ENCODE results near the gene STIM1.
"Not testable (repeated sequence)": the region's sequence is repeated elsewhere in the genome, so short reads cannot be mapped to it uniquely, and the experiment has no call there.

The STIM1 gene

DNA sequence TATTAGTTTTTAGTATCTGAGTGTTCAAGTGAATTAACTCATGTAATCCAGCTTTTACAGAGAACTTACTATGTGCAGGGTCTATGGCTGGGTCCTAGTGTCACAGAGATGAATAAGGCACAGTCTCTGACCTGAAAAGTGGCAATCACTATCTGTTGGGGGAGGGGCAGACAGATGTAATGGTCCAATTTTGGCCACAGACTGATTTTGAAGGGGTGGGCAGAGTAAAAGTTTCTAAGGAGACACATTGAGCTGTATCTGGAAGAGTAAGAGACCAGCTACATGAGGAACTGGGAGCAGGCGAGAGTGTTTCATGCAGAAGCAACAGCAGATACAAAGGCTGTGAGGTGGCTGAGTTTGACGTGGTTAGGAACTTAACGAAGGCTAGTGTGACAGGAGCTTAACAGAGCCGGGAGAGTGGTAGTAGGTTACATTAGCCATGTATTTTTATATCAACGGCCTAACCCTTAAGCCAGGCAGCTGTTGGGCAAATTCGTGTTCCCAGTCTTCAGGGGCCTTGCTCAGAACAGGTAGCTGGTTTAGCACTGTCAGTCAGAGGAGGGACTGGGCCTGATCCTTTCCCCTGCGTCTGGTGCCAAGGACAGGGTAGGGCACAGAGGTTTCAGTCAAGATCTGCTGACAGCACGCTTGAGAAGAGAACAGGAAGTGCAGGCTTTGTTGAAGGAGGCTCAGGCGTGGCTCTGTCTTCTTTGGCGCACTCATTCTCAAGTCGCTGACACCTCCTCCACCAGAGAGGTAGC is 1.4 kb upstream of the STIM1 start:
- in situ Hi-C loops (cut with MboI; ENCODE audit: low sequenced_read_pairs), result no loop called here
- H3K4me3 ChIP-seq, result no peak overlapping the region; the same call in 1 of the 2 replicates
- no peak for DNase-seq (ENCODE audit: low spot score in 2 of 2)
- peaks cover 22% of the 10 kb centered on the region for H3K4me1 ChIP-seq
- no peaks in the 10 kb centered on the region for H3K27me3 ChIP-seq (ENCODE audit: low read depth)
- H3K9me3 ChIP-seq, result no peaks in the 10 kb centered on the region
- no peaks in the 10 kb centered on the region for H3K36me3 ChIP-seq (replicated peaks)

GRCh38 chr11:3854660-3854976 is 846 bp upstream of the STIM1 start:
- Histone ChIP-seq H3K4me3 (peak overlapping the region; percentile 90), H3K27me3 (ENCODE audit: low read depth) (no peaks in the 10 kb centered on the region), H3K4me1 (peaks cover 27% of the 10 kb centered on the region), H3K9me3 (no peaks in the 10 kb centered on the region), H3K36me3 (replicated peaks) (no peaks in the 10 kb centered on the region)
- in situ Hi-C loops (cut with MboI; ENCODE audit: low sequenced_read_pairs), result no loop called here
- no peak for DNase-seq (ENCODE audit: low spot score in 2 of 2)

DNA sequence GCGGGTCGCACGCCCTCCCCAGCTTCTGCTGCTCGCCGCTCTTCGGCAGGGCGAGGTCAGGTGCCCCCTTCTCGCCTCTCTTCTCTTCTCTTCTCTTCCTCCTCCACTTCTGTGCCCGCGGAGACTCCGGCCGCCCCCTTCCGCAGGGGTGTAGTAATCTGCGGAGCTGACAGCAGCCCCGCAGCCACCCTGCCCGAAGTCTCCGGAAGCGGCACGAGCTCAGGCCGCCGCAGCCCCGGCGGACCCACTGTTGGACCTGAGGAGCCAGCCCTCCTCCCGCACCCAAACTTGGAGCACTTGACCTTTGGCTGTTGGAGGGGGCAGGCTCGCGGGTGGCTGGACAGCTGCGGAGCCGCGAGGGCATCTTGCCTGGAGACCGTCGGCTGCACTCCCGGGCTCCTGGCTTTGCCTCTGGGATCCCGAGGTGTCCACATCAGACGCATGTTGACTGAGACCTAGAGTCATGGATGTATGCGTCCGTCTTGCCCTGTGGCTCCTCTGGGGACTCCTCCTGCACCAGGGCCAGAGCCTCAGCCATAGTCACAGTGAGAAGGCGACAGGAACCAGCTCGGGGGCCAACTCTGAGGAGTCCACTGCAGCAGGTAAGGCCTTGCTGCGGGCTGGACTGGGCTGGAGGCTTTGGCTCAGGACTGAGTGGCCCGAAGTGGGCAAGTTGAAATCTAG is 486 bp downstream of the STIM1 start:
- in situ Hi-C loops (cut with MboI; ENCODE audit: low sequenced_read_pairs), result no loop called here
- peak in 1 of 2 experiments; percentile 47 for DNase-seq (ENCODE audit: low spot score in 2 of 2)
- peaks cover 27% of the 10 kb centered on the region for H3K4me1 ChIP-seq

DNA sequence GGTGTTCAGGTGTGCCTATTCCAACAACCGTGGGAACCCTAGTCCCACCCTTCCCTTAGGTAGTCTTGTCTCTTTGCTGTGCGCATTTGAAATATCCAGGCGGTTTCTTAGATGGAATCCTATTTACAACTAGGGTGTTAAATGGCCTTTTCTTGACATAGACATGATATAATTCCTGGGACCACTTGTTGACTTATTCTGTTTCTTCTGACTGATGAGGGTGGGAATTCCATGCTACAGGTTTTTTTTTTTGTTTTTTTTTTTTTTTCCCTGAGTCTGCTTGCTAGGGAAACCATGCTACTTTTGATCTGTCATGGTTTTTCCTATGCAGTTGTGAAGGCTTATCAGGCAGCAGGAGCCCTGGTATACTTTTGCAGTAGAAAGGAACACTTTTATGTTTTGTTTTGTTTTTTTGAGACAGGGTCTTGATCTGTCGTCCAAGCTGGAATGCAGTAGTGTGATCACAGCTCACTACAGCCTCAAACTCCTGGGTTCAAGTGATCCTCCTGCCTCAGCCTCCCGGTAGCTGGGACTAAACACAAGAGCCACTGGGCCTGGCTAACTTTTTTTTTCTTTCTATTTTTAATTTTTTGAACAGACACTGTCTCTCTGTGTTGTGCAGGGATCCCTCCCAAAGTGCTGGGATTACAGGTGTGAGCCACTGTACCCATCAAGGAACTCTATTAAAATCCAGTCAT is 1.5 kb downstream of the STIM1 start:
- Histone ChIP-seq H3K4me3 (peak overlapping the region; percentile 90), H3K4me1 (peaks cover 27% of the 10 kb centered on the region), H3K27me3 (ENCODE audit: low read depth) (no peaks in the 10 kb centered on the region), H3K36me3 (replicated peaks) (no peaks in the 10 kb centered on the region), H3K9me3 (no peaks in the 10 kb centered on the region)
- in situ Hi-C loops (cut with MboI; ENCODE audit: low sequenced_read_pairs), result no loop called here
- DNase-seq (ENCODE audit: low spot score in 2 of 2), result no peak

More for the DNA sequence above, 486 bp downstream of the STIM1 start:
- Histone ChIP-seq H3K4me3 (peak overlapping the region; percentile 90), H3K9me3 (no peaks in the 10 kb centered on the region), H3K27me3 (ENCODE audit: low read depth) (no peaks in the 10 kb centered on the region), H3K36me3 (replicated peaks) (no peaks in the 10 kb centered on the region)

DNA sequence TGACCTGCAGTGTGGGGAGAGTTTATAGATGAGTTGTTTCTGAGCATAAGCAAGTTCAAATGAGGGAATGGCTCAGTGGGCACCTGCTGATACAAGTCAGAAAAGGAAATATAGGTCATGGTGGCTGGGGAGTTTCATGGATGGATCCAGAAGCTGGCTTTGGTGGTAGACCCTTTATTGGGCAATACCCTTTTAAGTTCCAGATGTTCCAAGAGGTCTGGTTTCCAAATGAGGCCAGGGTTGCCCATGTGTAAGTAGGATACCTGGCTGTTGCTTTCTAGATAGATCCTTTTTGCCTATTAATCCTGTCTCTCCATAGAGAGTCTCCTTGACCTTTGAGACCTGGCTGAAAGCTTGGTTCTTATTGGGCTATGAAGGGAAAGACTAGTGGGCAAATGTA is 2.2 kb downstream of the STIM1 start:
- in situ Hi-C loops (cut with MboI; ENCODE audit: low sequenced_read_pairs), result no loop called here
- Histone ChIP-seq H3K27me3 (ENCODE audit: low read depth) (no peaks in the 10 kb centered on the region), H3K9me3 (no peaks in the 10 kb centered on the region), H3K4me3 (no peak overlapping the region), H3K4me1 (peaks cover 27% of the 10 kb centered on the region), H3K36me3 (replicated peaks) (no peaks in the 10 kb centered on the region)
- DNase-seq (ENCODE audit: low spot score in 2 of 2), result no peak

DNA sequence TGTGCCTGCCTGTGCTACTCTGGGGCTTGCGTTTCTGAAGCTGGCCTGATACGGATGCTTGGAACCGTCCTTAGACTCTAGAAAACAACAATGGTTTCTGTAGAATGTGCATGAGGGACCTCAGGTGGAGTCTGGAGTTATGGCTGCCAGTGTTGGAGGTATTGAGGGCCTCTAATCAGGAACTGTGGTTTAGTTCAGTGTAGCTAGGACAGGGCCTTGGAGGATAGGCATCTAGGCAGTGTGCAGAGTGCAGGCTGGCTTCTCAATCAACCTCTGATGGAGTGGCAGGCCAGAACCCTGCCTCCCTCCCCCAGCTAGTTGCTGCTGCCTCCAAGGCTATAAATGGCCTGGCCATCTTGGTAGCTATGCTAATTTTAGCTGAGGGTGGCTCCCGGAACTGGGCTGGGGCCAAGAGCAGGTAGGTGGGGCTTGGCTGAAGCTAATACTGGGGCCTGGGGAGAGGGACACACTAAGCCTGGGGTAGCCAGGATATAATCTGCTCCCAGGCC is 4.0 kb downstream of the STIM1 start:
- Histone ChIP-seq H3K36me3 (replicated peaks) (no peaks in the 10 kb centered on the region), H3K4me1 (peaks cover 23% of the 10 kb centered on the region), H3K4me3 (no peak overlapping the region), H3K27me3 (ENCODE audit: low read depth) (no peaks in the 10 kb centered on the region), H3K9me3 (no peaks in the 10 kb centered on the region)
- in situ Hi-C loops (cut with MboI; ENCODE audit: low sequenced_read_pairs), result no loop called here
- DNase-seq (ENCODE audit: low spot score in 2 of 2), result peak in 1 of 2 experiments; percentile 54

DNA sequence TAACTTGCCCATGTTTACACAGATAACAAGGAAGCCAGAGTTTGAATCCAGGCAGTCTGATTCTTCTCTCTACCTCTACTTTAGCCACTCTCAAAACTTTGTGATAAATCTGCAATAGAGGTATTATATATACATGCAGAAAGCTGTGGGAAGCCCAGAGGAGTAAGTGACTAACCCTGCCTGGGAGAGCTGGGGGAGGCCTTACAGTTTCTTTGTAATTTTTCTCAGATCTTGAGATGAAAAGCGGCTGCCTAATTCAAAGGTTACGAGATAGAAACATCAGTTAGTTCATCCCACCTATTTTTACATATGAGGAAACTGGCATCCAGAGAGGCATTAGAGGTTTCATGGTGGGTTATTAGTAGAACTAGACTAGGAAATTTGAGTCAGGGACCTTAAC is 4.9 kb downstream of the STIM1 start:
- Histone ChIP-seq H3K4me1 (peaks cover 20% of the 10 kb centered on the region), H3K36me3 (replicated peaks) (no peaks in the 10 kb centered on the region), H3K27me3 (ENCODE audit: low read depth) (no peaks in the 10 kb centered on the region), H3K4me3 (no peak overlapping the region), H3K9me3 (no peaks in the 10 kb centered on the region)
- no peak for DNase-seq (ENCODE audit: low spot score in 2 of 2)
- in situ Hi-C loops (cut with MboI; ENCODE audit: low sequenced_read_pairs), result no loop called here

DNA sequence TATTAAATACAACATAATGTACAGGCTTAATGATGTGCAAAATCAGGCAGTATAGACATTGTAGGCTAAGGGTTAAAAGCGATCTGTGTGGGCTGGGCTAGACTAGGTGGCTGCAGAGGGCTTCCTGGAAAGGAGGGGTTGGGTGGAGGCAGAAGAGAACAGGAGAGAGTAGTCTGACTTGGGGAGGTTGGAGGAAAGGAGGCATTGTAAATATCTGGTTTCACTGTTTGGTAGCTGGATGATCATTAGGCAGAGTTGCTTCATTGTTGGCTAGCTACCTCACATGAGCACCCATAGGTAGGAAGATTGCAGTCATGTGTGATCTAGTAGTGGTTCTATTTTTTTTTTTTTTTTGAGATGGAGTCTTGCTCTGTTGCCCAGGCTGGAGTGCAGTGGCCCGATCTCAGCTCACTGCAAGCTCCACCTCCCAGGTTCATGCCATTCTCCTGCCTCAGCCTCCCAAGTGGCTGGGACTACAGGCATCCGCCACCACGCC is 5.5 kb downstream of the STIM1 start:
- DNase-seq (ENCODE audit: low spot score in 2 of 2); in situ Hi-C loops (cut with MboI; ENCODE audit: low sequenced_read_pairs); H3K36me3 ChIP-seq (replicated peaks); H3K4me3 ChIP-seq; H3K27me3 ChIP-seq (ENCODE audit: low read depth); H3K9me3 ChIP-seq: not testable (repeated sequence)
- peaks cover 20% of the 10 kb centered on the region for H3K4me1 ChIP-seq

DNA sequence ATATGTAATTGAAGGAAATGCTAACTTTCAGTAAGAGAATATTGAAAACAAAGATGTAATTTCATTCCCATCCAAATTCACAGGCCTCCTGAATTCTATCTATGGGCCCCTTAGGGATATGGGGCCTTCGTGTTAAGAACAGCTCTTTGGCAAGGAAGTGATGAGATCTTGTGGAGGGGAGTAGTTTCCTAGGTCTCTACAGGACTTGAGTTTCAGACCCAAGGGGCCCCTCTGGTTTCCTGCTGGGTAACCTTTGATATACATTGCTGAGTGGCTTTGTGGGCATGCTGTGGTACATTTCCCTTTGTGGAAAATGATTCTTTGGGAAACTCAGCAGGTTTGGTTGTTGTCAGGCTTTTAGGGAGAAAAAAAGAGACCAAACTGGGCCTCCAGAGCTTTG is 6.2 kb downstream of the STIM1 start:
- H3K4me1 ChIP-seq, result peaks cover 15% of the 10 kb centered on the region

GRCh38 chr11:3865388-3866193 is 10.1 kb downstream of the STIM1 start:
- in situ Hi-C loops (cut with MboI; ENCODE audit: low sequenced_read_pairs), result no loop called here
- no peak for DNase-seq (ENCODE audit: low spot score in 2 of 2)
- Histone ChIP-seq H3K36me3 (replicated peaks) (no peaks in the 10 kb centered on the region), H3K27me3 (ENCODE audit: low read depth) (no peaks in the 10 kb centered on the region), H3K4me3 (no peak overlapping the region), H3K4me1 (no peaks in the 10 kb centered on the region), H3K9me3 (no peaks in the 10 kb centered on the region)

More for the DNA sequence above, 6.2 kb downstream of the STIM1 start:
- Histone ChIP-seq H3K27me3 (ENCODE audit: low read depth) (no peaks in the 10 kb centered on the region), H3K36me3 (replicated peaks) (no peaks in the 10 kb centered on the region), H3K4me3 (no peak overlapping the region), H3K9me3 (no peaks in the 10 kb centered on the region)
- DNase-seq (ENCODE audit: low spot score in 2 of 2), result no peak
- in situ Hi-C loops (cut with MboI; ENCODE audit: low sequenced_read_pairs), result no loop called here

DNA sequence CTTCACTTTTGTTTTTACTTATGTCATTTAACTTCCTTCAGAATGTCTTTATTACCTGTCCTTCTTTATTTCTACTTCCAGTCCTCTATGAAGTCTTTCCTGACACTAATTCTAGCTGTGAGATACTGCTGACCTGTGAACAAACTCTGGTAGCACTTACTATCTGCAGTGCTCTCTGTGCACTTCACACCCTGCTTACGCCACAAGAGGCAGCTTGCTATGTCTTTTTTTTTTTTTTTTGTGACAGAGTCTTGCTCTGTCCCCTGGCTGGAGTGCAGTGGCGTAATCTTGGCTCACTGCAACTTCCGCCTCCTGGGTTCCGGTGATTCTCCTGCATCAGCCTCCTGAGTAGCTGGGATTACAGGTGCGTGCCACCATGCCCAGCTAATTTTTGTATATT is 10.7 kb downstream of the STIM1 start:
- no peaks in the 10 kb centered on the region for H3K4me1 ChIP-seq
- no peak overlapping the region for H3K4me3 ChIP-seq
- no peaks in the 10 kb centered on the region for H3K9me3 ChIP-seq
- in situ Hi-C loops (cut with MboI; ENCODE audit: low sequenced_read_pairs), result no loop called here
- H3K27me3 ChIP-seq (ENCODE audit: low read depth), result no peaks in the 10 kb centered on the region
- H3K36me3 ChIP-seq (replicated peaks), result no peaks in the 10 kb centered on the region
- no peak for DNase-seq (ENCODE audit: low spot score in 2 of 2)

DNA sequence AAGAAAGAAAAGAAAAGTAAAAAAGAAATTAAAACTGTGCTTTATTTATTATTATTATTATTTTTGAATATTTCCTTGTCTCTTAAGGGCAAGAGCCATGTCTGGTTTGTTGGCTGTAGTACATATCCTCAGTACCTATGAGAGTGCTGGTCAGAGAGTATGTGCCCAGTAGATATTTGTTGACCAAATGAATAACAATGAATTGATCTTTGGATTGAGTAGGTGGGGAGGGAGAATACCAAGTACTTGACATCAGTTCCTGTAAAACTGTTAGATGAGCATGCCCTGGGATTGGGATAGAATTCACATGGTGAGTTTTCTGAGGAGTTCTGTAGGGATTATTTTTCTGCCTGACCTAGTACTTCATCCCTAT is 11.4 kb downstream of the STIM1 start:
- Histone ChIP-seq H3K27me3 (ENCODE audit: low read depth) (no peaks in the 10 kb centered on the region), H3K9me3 (no peaks in the 10 kb centered on the region), H3K36me3 (replicated peaks) (no peaks in the 10 kb centered on the region), H3K4me3 (no peak overlapping the region), H3K4me1 (no peaks in the 10 kb centered on the region)
- no peak for DNase-seq (ENCODE audit: low spot score in 2 of 2)
- in situ Hi-C loops (cut with MboI; ENCODE audit: low sequenced_read_pairs), result no loop called here
